Measurements from ENCODE around the gene CAMK2A. TPM values are rescaled to one million over a fixed set of nuclear protein-coding genes. Genes with fewer than 3 reads are reported as not detected.

The CAMK2A gene
- total RNA-seq, 4 donors from 2014 or later = not detected

- TF ChIP-seq CTCF (IDR thresholded peaks at IDR 0.05; ENCODE audit: low read depth) = no peak
Observed at GRCh38 chr5:150286820-150287219, 2.8 kb downstream of the CAMK2A start.

- TF ChIP-seq CTCF (IDR thresholded peaks at IDR 0.05; ENCODE audit: low read depth) = no peak
Observed at GRCh38 chr5:150285114-150285513, 4.5 kb downstream of the CAMK2A start.

GRCh38 chr5:150284311-150284710, 5.3 kb downstream of the CAMK2A start:
- TF ChIP-seq CTCF (IDR thresholded peaks at IDR 0.05; ENCODE audit: low read depth) = no peak

GRCh38 chr5:150283904-150284303, 5.7 kb downstream of the CAMK2A start:
- TF ChIP-seq CTCF (IDR thresholded peaks at IDR 0.05; ENCODE audit: low read depth) = no peak

GRCh38 chr5:150281987-150282386, 7.6 kb downstream of the CAMK2A start:
- no peak for TF ChIP-seq CTCF (IDR thresholded peaks at IDR 0.05; ENCODE audit: low read depth)

- TF ChIP-seq CTCF (IDR thresholded peaks at IDR 0.05; ENCODE audit: low read depth) = no peak
Observed at GRCh38 chr5:150279330-150280020, 10.1 kb downstream of the CAMK2A start.

GRCh38 chr5:150278916-150279315, 10.7 kb downstream of the CAMK2A start:
- no peak for TF ChIP-seq CTCF (IDR thresholded peaks at IDR 0.05; ENCODE audit: low read depth)

Measured in subcutaneous adipose tissue (tissue), 4 donors.